GM19467 (cell line): ENCODE results near the gene GNB4.

Experiments
- ATAC-seq: cut with Tn5 transposase; IDR thresholded peaks from one replicate; pipeline ENCODE4 v1.9.1; 2021; ENCODE audit warnings: mild to moderate bottlenecking, moderate library complexity; ENCODE audit not compliant: unreplicated experiment

The GNB4 gene

DNA sequence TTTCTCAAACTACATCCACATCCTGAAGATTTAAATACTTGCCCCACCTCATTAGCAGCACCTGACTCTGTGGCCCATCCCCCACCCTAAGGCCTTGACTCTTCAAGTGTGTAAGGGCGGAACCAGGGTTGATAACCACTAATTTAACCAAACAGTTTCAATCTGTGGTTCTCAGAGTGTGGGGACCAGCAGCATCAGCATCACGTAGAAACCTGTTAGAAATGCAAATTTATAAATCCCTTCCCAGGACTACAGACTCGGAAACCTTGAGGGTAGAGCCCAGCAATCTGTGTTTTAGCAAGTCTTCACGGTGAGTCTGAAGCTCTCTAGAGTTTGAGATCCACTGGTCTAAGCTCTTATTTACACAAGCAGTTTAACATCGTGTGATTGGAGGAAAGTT, 12.4 kb downstream of the GNB4 start:
- peak; percentile 84 for ATAC-seq

GRCh38 chr3:179436517-179436916, 14.8 kb downstream of the GNB4 start:
- no peak for ATAC-seq

GRCh38 chr3:179432451-179432850, 18.8 kb downstream of the GNB4 start:
- ATAC-seq: no peak

DNA sequence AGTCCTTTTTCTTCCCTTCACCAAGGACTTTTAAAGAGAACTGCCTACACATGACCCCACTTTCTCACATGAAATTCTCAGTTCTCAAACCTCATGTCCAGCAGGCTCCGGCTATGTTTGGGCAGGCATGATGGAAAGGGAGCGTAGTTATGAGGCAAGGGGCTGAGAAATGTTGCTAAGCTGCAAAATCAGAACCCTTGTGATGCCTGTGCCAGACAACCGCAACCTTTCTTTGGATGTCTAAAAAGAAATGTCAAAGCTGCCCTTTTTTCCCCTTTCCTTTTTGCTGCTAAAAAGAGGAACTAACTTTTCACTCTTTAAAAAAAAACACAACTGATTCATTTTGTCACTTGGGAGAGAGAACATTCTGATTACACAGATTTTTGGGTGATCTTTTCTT, 19.2 kb downstream of the GNB4 start:
- peak; percentile 51 for ATAC-seq

GRCh38 chr3:179430277-179430870, 20.9 kb downstream of the GNB4 start:
- ATAC-seq: no peak

- no peak for ATAC-seq
Measured at GRCh38 chr3:179428876-179429548, 22.3 kb downstream of the GNB4 start.

DNA sequence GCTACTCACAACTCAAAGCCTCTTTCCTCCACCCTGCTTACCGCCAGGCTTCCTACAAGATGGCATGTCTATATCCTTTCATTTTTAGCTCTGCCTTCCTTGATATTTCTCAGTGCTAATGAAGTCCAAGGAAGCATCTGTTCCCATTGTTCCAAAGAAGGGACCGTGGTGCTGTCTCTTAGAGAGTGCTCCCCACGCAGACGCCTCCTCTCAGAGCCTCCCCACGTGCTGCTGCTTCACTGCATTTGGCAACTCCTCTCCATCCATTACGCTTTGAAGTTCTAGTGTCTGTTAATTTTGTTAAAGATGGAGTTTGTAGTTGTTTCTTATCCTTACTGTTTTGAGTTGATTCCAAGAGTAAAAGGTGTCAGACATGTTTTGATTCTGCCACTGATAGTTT, 26.2 kb downstream of the GNB4 start:
- no peak for ATAC-seq

DNA sequence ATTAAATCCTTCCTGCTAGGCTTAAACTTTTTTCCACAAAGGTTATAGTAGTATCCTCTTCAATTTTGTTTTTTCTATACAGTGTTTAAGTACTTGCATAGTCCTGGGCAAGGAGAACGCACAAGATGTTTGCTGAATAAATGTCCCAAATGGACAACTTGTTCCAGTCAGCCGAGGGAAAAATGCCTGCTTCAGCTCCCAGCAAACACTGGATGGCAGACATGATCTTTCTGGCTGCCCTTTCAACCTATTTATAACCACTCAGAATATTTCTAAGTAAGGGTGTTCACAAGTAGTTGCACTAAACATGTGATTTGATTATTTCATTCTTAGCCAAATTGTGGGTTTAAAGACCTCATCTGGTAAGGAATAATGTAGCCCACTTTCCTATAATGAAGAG, 29.8 kb downstream of the GNB4 start:
- no peak for ATAC-seq

GRCh38 chr3:179418610-179419009, 32.7 kb downstream of the GNB4 start:
- ATAC-seq: no peak

DNA sequence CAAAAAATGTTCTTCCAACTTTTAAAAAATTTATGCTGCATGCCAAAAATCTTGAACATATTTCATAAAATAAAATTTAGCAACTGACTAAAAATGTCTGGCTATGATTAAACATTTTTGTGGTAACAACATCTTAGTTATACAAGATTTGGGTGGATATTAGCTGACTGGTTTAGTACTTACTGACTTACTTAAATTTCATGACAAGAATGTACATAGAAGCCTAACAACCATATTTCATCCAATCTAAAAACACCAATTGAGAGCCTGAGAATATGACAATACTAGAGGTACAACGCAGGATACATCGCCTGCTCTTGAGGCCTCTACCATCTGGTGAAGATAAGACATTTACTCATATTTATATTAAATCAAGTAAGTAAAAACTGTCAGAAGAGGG, 34.6 kb downstream of the GNB4 start:
- ATAC-seq: no peak

DNA sequence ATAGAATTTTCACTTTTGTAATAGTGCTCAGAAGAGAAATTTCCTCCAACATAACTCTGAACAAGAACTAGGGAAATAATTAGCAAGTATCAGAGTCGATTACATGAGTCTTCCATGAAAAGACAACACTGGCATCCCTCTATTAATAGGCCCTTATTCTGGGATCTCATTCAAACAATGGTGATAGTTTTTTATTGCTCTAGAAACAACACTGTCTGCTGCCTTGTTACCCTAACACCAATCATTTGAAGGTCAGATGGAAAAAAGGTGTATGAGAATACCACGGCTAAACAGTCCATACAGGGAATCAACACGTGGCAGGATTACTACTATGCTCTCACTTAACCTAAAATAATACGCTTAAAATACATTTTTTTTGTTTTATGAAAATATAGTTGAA, 35.9 kb downstream of the GNB4 start:
- no peak for ATAC-seq

DNA sequence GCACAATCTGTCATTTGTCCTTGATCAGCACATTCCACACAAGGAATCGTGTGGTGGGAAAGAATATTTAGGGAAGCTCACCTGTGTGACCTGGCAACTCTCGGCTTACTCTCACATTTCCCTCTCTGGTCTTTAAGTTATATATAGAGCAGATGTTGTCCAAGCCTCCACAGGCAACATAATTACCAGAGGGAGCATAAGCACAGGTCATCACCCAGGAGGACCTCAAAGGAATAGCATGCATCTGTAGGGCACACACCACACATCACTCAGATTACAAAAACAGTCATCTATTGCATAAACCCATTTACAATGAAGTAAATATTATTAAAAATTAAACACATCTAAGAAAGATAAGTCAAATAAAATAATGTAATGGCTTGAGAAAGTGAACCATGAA, 36.5 kb downstream of the GNB4 start:
- no peak for ATAC-seq

DNA sequence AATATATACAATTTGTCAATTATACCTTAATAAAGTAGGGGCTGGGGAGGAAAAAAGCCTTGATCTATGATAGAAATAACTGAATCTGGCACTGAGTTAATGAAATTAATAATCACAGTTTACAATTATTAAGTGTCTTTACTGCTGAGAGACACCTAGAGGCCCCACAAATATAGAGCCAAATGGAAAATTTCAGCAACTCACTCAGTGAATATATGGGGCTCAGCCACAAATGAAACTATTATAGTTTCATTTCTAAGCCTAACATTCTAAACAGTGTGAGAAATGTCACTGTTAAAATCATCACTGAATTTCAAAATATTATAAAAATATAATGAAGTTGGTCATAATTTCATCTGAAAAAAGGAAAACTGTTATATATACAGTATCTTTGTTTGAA, 40.3 kb downstream of the GNB4 start:
- ATAC-seq: no peak

DNA sequence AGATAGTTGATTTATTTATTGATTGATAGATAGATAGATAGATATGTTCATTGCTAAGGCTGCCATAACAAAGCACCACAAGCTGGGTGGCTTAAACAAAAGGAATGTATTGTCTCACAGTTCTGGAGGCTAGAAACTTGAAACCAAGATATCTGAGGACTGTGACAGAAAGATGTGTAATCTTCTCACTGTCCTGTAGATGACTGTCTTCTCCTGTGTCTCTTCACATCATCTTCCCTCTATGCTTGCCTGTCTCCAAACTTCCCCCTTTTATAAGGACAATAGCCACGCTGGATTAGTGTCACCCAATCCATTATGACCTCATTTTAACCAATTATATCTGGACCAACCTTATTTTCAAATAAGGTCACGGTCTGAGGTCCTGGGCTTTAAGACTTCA, 40.9 kb downstream of the GNB4 start:
- ATAC-seq: no peak

GRCh38 chr3:179404307-179404706, 47.0 kb downstream of the GNB4 start:
- ATAC-seq: no peak

DNA sequence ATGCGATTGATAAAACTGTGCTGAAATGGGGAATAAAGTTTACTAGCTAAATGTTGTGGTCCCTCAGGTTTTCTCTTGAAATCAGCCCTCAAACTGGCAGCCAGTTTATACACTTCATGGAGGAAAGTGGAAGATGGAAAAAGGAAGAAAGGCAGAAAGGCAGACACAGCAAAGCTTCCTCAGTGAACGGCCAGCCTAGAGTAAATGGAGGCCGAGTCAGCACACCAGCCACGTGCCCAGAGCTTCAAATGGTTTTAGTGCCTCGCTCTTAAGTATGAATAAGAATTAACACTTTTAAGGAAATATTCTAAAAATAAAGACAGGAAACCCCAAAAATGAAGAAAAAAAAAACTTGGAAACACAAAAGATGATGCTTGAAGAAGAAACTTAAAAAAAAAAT, 48.3 kb downstream of the GNB4 start:
- no peak for ATAC-seq

- no peak for ATAC-seq
Measured at GRCh38 chr3:179401561-179401960, 49.7 kb downstream of the GNB4 start.

- ATAC-seq: no peak
Measured at GRCh38 chr3:179398574-179399231, 52.6 kb downstream of the GNB4 start.

GRCh38 chr3:179391906-179392305, 59.4 kb downstream of the GNB4 start:
- no peak for ATAC-seq

- no peak for ATAC-seq
Measured at GRCh38 chr3:179376474-179376873, 74.8 kb downstream of the GNB4 start.

GRCh38 chr3:179375091-179375999, 75.9 kb downstream of the GNB4 start:
- ATAC-seq: no peak
